Astrocyte of the cerebellum (primary cell): Measurements from ENCODE around the gene SHC1.

Source experiments
- DNase-seq: peaks from one replicate; pipeline ENCODE4 v3.0.0-alpha.2; 2011; ENCODE audit warnings: low read depth
- H3K4me3 ChIP-seq: 2 replicates; pipeline ENCODE4 v1.5.1; 2011; ENCODE audit warnings: mild to moderate bottlenecking, low read depth, low read length, moderate library complexity
- in situ Hi-C: cut with HindIII; loops from 2 replicates; pipeline ENCODE4 v1.10.0; 2017; ENCODE audit warnings: low sequenced_read_pairs
- TF ChIP-seq, protein P1 (sequence below): IDR thresholded peaks from 2 replicates; pipeline ENCODE4 v1.5.1; 2012; ENCODE audit warnings: low read length, low read depth, moderate library complexity, mild to moderate bottlenecking; ENCODE audit errors: missing control alignments

SHC1 gene

DNA sequence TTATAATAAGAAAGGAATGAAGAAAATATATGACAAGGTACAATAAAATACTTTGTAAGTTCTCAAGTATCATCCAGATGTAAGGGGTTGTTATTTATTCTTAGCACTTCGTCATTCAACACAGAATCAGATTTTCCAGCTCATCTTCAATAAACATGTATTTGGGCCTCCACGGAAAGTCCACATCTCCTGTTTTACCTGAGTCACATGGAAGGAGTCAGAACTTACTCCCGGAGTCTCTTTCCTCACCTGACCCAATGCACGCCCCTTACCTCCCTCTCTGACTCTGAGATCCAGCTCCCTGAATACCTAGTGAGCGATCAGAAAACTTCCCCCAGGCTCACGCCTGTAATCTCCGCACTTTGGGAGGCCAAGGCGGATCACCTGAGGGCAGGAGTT is 32.6 kb downstream of the SHC1 start:
- peak overlapping the region; percentile 83 for H3K4me3 ChIP-seq
- TF ChIP-seq, protein P1, sequence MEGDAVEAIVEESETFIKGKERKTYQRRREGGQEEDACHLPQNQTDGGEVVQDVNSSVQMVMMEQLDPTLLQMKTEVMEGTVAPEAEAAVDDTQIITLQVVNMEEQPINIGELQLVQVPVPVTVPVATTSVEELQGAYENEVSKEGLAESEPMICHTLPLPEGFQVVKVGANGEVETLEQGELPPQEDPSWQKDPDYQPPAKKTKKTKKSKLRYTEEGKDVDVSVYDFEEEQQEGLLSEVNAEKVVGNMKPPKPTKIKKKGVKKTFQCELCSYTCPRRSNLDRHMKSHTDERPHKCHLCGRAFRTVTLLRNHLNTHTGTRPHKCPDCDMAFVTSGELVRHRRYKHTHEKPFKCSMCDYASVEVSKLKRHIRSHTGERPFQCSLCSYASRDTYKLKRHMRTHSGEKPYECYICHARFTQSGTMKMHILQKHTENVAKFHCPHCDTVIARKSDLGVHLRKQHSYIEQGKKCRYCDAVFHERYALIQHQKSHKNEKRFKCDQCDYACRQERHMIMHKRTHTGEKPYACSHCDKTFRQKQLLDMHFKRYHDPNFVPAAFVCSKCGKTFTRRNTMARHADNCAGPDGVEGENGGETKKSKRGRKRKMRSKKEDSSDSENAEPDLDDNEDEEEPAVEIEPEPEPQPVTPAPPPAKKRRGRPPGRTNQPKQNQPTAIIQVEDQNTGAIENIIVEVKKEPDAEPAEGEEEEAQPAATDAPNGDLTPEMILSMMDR: no peak
- in situ Hi-C loops: no loop called here
- no peak for DNase-seq

- in situ Hi-C loops: no loop called here
- peak; percentile 89 for DNase-seq
- TF ChIP-seq, protein P1: peak; percentile 45
- peak overlapping the region; percentile 83 for H3K4me3 ChIP-seq
These were observed 33.2 kb downstream of the SHC1 start for GRCh38 chr1:154937085-154937987.

DNA sequence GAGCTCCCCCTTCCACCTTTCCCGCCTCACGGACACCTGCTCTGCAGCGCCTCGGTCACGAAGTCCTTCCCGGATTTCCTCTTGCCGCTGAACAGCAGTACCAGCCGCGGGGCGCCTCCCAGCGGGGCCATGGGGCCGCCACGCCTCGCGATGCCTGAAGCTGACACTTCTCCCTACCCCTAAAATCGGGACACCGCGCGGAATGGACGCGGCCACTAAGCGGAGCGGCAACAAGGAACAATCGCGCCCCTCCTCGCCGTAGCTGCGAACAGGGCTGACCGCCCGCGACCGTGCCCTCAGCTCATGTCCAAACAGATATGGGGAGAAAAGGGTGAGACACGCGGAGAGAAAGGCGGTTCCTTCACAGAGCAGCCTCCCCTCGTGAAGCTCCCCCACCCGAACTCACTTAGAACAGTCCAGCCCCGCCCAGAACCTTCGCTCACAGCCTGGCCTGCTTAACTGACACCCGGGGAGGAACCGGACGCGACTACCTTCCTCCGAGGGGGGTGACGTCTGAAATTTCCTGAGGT is 33.9 kb downstream of the SHC1 start, which contains the start of gene PMVK:
Gene PMVK, minus strand, starts transcription at position 165 of the 530 bp plus-strand sequence. Its CDS starts 34 bp downstream, at position 131.
- DNase-seq: peak; percentile 93
- in situ Hi-C loops: no loop called here
- H3K4me3 ChIP-seq: peak within 1 kb of the TSS; percentile 83
- TF ChIP-seq, protein P1: peak; percentile 12

DNA sequence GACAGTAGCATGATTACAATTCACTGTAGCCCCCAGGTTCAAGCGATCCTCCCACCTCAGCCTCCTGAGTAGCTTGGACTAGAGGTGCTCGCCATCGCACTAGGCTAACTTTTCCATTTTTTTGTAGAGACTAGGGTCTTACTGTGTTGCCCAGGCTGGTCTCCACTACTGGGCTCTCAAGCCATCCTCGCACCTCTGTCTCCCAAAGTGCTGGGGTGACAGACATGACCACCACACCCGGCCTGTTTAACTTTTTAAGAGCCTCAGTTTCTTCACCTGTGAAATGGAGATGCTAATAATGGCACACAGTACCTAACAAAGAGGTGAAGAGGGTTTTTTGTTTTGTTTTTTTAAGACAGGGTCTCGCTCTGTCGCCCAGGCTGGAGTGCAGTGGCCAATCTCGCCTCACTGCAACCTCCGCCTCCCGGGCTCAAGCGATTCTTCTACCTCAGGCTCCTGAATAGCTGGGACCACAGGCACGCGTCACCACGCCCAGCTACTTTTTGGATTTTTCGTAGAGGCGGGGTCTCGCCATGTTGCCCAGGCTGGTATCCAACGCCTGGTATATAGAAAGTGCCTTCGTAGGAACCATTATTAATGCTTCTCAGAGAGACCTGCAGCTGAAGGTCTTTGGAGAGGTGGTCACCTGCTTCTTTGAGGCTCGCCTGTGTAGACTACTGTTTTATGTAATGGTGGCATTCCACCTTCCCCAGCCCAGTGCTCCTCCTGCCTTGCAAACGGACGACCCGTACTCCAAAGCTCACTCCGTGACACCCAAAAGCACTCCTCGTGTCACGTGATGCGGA is 34.6 kb downstream of the SHC1 start:
- TF ChIP-seq, protein P1: no peak
- in situ Hi-C loops: no loop called here
- no peak for DNase-seq
- peak overlapping the region; percentile 83 for H3K4me3 ChIP-seq

- TF ChIP-seq, protein P1: no peak
- no peak for DNase-seq
- no peak overlapping the region for H3K4me3 ChIP-seq
- in situ Hi-C loops: no loop called here
These were observed 36.1 kb downstream of the SHC1 start for GRCh38 chr1:154934358-154934948.

GRCh38 chr1:154931940-154932487 is 38.5 kb downstream of the SHC1 start:
- in situ Hi-C loops: no loop called here
- no peak overlapping the region for H3K4me3 ChIP-seq
- TF ChIP-seq, protein P1: no peak
- DNase-seq: no peak
